Measurements from ENCODE around the gene USP50. TPM values are rescaled to one million over a fixed set of nuclear protein-coding genes. Genes with fewer than 3 reads are reported as not detected.
"Not testable (repeated sequence)": the region's sequence is repeated elsewhere in the genome, so short reads cannot be mapped to it uniquely, and the experiment has no call there.

The USP50 gene
- 0.41 TPM in 1 of 2 replicates, not detected in the other for total RNA-seq

DNA sequence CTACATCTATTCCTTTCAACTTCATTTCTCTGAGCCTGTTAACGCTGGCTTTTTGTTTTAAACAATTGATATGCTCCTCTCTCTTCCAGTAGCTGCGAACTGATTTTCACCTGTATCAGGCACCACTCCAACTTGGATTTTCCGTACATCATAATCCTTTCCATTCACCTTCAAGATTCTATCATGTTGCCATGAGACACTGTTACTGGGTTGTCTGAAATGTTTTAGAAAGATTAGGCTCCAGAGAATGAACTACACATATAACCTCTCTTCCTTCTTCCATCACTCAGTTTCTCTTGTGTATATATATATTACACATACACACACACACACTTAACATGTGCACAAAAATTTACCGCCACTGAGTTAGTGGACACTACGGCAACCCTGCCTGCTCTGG, at the start of gene USP50:
Gene USP50, minus strand, starts transcription at position 101 of the 400 bp plus-strand sequence. CDS start 141 bp downstream, outside the sequence.
- H3K4me3 ChIP-seq (ENCODE audit: low read depth, low read length) = no peak within 1 kb of the TSS
- TF ChIP-seq, protein P1, sequence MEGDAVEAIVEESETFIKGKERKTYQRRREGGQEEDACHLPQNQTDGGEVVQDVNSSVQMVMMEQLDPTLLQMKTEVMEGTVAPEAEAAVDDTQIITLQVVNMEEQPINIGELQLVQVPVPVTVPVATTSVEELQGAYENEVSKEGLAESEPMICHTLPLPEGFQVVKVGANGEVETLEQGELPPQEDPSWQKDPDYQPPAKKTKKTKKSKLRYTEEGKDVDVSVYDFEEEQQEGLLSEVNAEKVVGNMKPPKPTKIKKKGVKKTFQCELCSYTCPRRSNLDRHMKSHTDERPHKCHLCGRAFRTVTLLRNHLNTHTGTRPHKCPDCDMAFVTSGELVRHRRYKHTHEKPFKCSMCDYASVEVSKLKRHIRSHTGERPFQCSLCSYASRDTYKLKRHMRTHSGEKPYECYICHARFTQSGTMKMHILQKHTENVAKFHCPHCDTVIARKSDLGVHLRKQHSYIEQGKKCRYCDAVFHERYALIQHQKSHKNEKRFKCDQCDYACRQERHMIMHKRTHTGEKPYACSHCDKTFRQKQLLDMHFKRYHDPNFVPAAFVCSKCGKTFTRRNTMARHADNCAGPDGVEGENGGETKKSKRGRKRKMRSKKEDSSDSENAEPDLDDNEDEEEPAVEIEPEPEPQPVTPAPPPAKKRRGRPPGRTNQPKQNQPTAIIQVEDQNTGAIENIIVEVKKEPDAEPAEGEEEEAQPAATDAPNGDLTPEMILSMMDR (IDR thresholded peaks at IDR 0.05; ENCODE audit: insufficient read depth, low read length, poor library complexity, severe bottlenecking) = no peak
- H3K36me3 ChIP-seq (ENCODE audit: control insufficient read depth, insufficient read depth, low read length) = no peaks in the 10 kb centered on the region
- no peak for DNase-seq (ENCODE audit: low read depth)
- H3K27me3 ChIP-seq (ENCODE audit: control insufficient read depth, insufficient read depth, low read length) = no peaks in the 10 kb centered on the region

DNA sequence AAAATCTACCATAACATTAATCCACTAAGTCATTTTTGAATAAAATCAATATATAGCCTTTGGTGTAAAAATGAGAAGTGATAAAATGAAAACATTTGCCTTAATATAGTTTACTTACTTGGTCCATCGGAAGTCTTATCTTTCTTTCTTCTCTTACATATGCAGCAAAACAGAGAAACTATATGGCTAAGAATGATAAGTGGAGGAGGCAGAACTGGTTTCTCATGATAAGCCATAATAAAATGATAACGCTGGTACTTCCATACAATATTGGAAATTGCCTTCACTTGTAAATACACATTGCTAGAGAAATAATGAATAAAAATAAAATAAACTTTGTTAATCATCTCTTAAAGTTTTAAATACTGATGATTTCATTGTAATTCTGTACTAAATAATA, 47.8 kb upstream of the USP50 start:
- no peaks in the 10 kb centered on the region for H3K36me3 ChIP-seq (ENCODE audit: control insufficient read depth, insufficient read depth, low read length)
- TF ChIP-seq, protein P1 (IDR thresholded peaks at IDR 0.05; ENCODE audit: insufficient read depth, low read length, poor library complexity, severe bottlenecking) = no peak
- no peak for DNase-seq (ENCODE audit: low read depth)
- no peak overlapping the region for H3K4me3 ChIP-seq (ENCODE audit: low read depth, low read length)
- no peaks in the 10 kb centered on the region for H3K27me3 ChIP-seq (ENCODE audit: control insufficient read depth, insufficient read depth, low read length)

GRCh38 chr15:50593761-50594160, 47.3 kb upstream of the USP50 start:
- no peaks in the 10 kb centered on the region for H3K36me3 ChIP-seq (ENCODE audit: control insufficient read depth, insufficient read depth, low read length)
- TF ChIP-seq, protein P1 (IDR thresholded peaks at IDR 0.05; ENCODE audit: insufficient read depth, low read length, poor library complexity, severe bottlenecking) = no peak
- DNase-seq (ENCODE audit: low read depth) = no peak

DNA sequence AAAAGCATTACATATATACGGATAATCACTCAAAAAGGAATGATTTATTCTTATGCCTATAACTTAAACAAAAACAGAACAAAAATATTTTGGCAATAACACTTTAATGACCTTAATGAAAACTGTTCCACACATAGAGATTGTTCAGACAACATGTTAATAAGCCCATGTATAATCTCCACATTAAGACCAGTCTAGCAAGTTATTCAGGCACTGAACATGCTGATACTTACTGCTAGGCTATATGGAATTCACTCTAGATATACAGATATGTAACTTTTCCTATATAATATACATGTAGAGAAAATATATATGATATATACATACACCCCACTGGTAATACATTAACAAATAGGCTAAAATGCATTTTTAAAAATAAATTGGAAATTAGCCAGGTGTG, 43.8 kb upstream of the USP50 start:
- Histone ChIP-seq H3K36me3 (ENCODE audit: control insufficient read depth, insufficient read depth, low read length) (no peaks in the 10 kb centered on the region), H3K27me3 (ENCODE audit: control insufficient read depth, insufficient read depth, low read length) (no peaks in the 10 kb centered on the region), H3K4me3 (ENCODE audit: low read depth, low read length) (no peak overlapping the region)
- DNase-seq (ENCODE audit: low read depth) = no peak
- TF ChIP-seq, protein P1 (IDR thresholded peaks at IDR 0.05; ENCODE audit: insufficient read depth, low read length, poor library complexity, severe bottlenecking) = no peak

More at GRCh38 chr15:50593761-50594160, 47.3 kb upstream of the USP50 start:
- Histone ChIP-seq H3K4me3 (ENCODE audit: low read depth, low read length) (no peak overlapping the region), H3K27me3 (ENCODE audit: control insufficient read depth, insufficient read depth, low read length) (no peaks in the 10 kb centered on the region)

DNA sequence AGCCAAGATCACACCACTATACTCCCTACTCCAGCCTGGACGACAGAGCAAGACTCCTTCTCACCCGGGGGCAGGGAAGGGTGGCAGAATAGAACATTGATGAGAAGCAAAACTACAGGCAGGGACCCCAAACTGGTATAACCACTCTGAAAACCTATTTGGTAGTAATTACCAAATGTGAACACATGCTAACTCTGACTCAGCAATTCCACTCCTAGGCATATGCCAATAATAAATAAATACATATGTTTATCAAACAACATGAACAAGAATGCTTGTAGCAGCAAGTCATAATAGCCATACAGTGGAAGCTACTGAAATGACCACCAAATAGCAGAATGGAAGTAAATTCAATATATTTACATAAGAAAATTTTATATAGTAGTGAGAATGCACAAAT, 31.0 kb upstream of the USP50 start:
- no peak for DNase-seq (ENCODE audit: low read depth)
- TF ChIP-seq, protein P1 (IDR thresholded peaks at IDR 0.05; ENCODE audit: insufficient read depth, low read length, poor library complexity, severe bottlenecking) = no peak
- no peak overlapping the region for H3K4me3 ChIP-seq (ENCODE audit: low read depth, low read length)
- H3K27me3 ChIP-seq (ENCODE audit: control insufficient read depth, insufficient read depth, low read length) = no peaks in the 10 kb centered on the region
- H3K36me3 ChIP-seq (ENCODE audit: control insufficient read depth, insufficient read depth, low read length) = no peaks in the 10 kb centered on the region

DNA sequence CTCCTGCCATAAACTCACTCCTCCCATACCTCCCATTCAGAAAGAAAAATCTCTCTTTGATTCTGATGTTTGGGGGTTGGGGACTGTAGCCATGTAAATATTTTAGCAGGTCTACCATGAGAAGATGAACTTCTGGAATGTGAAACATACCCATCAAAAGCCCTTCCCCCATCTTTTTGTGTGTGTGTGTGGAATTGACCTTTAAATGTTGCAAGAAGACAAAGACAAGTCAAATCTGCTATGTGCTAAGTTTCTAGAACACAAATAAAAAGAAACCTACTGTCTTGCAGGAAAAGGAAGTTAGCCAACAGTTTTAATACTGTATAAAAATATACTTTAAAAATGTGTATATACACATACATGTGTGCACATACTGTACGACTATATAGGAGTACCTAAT, 29.7 kb upstream of the USP50 start:
- Histone ChIP-seq H3K27me3 (ENCODE audit: control insufficient read depth, insufficient read depth, low read length) (no peaks in the 10 kb centered on the region), H3K36me3 (ENCODE audit: control insufficient read depth, insufficient read depth, low read length) (no peaks in the 10 kb centered on the region), H3K4me3 (ENCODE audit: low read depth, low read length) (no peak overlapping the region)
- DNase-seq (ENCODE audit: low read depth) = no peak
- TF ChIP-seq, protein P1 (IDR thresholded peaks at IDR 0.05; ENCODE audit: insufficient read depth, low read length, poor library complexity, severe bottlenecking) = no peak

DNA sequence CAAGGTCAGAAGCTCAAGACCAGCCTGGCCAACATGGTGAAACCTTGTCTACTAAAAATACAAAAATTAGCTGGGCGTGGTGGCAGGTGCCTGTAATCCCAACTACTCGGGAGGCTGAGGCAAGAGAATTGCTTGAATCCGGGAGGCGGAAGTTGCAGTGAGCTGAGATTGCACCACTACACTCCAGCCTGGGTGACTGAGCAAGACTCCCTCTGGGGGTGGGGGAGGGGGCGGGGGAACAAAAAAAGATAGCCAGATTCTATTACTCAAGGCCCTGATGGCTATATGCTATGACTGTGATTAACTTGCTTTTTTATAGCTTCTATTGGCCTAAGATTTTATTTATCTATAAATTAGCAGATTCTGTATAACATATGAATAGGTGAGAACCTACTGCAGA, 27.4 kb upstream of the USP50 start:
- not testable (repeated sequence) for H3K4me3 ChIP-seq (ENCODE audit: low read depth, low read length); H3K36me3 ChIP-seq (ENCODE audit: control insufficient read depth, insufficient read depth, low read length); H3K27me3 ChIP-seq (ENCODE audit: control insufficient read depth, insufficient read depth, low read length); DNase-seq (ENCODE audit: low read depth)

Measured in kidney epithelial cell (primary cell).